GM23338 (cell line): ENCODE measurements around the gene ETFB.

Experiments
- CREB1 ChIP-seq: fragments of 250-450 bp; sonication (Bioruptor Pico); IDR thresholded peaks from 2 replicates; pipeline ENCODE4 v1.5.0; 2020; ENCODE audit warnings: low read depth, mild to moderate bottlenecking, moderate library complexity
- EZH2 ChIP-seq: fragments of 200-600 bp; sonication (generic); IDR thresholded peaks from one replicate; pipeline ENCODE4 v1.8.0; 2017; ENCODE audit warnings: antibody characterized with exemption, mild to moderate bottlenecking, low read depth; ENCODE audit not compliant: unreplicated experiment
- EZH2phosphoT487 ChIP-seq: fragments of 200-600 bp; sonication (generic); IDR thresholded peaks from one replicate; pipeline ENCODE4 v1.8.1; 2018; ENCODE audit warnings: antibody characterized with exemption; ENCODE audit not compliant: unreplicated experiment
- JUNB ChIP-seq: IDR thresholded peaks from one replicate; pipeline ENCODE4 v1.6.1; 2016; ENCODE audit warnings: antibody characterized with exemption; ENCODE audit not compliant: unreplicated experiment
- NANOG ChIP-seq: IDR thresholded peaks from 2 replicates; pipeline ENCODE4 v1.6.1; 2016; ENCODE audit warnings: antibody characterized with exemption, borderline replicate concordance
- POLR2AphosphoS5 ChIP-seq: IDR thresholded peaks from 2 replicates; pipeline ENCODE4 v1.6.1; 2016; ENCODE audit warnings: antibody characterized with exemption, low read depth
- STAT1 ChIP-seq: IDR thresholded peaks from one replicate; pipeline ENCODE4 v1.6.1; 2016; ENCODE audit warnings: antibody characterized with exemption; ENCODE audit not compliant: unreplicated experiment
- ZNF114 ChIP-seq: fragments of 250-450 bp; sonication (Bioruptor Pico); IDR thresholded peaks from 2 replicates; pipeline ENCODE4 v1.5.0; 2020; ENCODE audit warnings: mild to moderate bottlenecking, moderate library complexity
- ZNF331 ChIP-seq: fragments of 250-450 bp; sonication (Bioruptor Pico); IDR thresholded peaks from 2 replicates; pipeline ENCODE4 v1.5.0; 2020; ENCODE audit warnings: low read depth, mild to moderate bottlenecking, moderate library complexity
- TF ChIP-seq, protein P1 (sequence below), 2 experiments: fragments of 200-600 bp in 1 of 2; sonication (generic) in 1 of 2; conservative IDR thresholded peaks; 2 replicates each; pipeline versions ENCODE4 v1.5.1 to v1.6.1; 2016 to 2017; ENCODE audit warnings: antibody characterized with exemption in 2 of 2, low read depth in 2 of 2, mild to moderate bottlenecking in 2 of 2, moderate library complexity in 1 of 2
- TF ChIP-seq, protein P2 (sequence below): IDR thresholded peaks from one replicate; pipeline ENCODE4 v1.6.1; 2018; ENCODE audit warnings: antibody characterized with exemption; ENCODE audit not compliant: unreplicated experiment
- TF ChIP-seq, protein P3 (sequence below): fragments of 250-450 bp; sonication (Bioruptor Pico); IDR thresholded peaks from 2 replicates; pipeline ENCODE4 v1.5.0; 2020; ENCODE audit warnings: mild to moderate bottlenecking, moderate library complexity
- TF ChIP-seq, protein P4 (sequence below): IDR thresholded peaks from 2 replicates; pipeline ENCODE4 v1.6.1; 2016; ENCODE audit warnings: antibody characterized with exemption

DNA sequence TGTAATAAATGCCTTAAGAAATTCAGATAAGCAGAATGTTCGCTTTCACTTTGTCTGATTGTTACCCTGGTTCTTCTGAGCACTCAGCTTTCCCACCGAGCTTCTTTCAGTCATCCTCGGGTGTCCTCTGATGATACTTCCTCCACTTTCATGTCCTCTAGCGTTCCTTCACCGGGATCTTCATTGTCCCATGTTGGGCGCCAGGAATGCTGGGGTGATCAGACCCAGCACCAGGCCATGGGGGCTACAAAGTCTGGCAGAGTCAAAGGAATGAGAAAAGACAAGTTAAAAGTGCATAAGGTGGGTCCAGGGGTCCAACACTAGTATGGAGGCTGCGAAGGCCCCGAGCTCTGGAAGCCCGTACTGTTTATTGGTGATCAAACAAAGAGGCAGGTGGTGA, 35.9 kb upstream of the ETFB start:
- TF ChIP-seq, protein P1, sequence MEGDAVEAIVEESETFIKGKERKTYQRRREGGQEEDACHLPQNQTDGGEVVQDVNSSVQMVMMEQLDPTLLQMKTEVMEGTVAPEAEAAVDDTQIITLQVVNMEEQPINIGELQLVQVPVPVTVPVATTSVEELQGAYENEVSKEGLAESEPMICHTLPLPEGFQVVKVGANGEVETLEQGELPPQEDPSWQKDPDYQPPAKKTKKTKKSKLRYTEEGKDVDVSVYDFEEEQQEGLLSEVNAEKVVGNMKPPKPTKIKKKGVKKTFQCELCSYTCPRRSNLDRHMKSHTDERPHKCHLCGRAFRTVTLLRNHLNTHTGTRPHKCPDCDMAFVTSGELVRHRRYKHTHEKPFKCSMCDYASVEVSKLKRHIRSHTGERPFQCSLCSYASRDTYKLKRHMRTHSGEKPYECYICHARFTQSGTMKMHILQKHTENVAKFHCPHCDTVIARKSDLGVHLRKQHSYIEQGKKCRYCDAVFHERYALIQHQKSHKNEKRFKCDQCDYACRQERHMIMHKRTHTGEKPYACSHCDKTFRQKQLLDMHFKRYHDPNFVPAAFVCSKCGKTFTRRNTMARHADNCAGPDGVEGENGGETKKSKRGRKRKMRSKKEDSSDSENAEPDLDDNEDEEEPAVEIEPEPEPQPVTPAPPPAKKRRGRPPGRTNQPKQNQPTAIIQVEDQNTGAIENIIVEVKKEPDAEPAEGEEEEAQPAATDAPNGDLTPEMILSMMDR (conservative IDR thresholded peaks at IDR 0.05; ENCODE audit: low read depth in 2 of 2): no peak
- TF ChIP-seq, protein P2, sequence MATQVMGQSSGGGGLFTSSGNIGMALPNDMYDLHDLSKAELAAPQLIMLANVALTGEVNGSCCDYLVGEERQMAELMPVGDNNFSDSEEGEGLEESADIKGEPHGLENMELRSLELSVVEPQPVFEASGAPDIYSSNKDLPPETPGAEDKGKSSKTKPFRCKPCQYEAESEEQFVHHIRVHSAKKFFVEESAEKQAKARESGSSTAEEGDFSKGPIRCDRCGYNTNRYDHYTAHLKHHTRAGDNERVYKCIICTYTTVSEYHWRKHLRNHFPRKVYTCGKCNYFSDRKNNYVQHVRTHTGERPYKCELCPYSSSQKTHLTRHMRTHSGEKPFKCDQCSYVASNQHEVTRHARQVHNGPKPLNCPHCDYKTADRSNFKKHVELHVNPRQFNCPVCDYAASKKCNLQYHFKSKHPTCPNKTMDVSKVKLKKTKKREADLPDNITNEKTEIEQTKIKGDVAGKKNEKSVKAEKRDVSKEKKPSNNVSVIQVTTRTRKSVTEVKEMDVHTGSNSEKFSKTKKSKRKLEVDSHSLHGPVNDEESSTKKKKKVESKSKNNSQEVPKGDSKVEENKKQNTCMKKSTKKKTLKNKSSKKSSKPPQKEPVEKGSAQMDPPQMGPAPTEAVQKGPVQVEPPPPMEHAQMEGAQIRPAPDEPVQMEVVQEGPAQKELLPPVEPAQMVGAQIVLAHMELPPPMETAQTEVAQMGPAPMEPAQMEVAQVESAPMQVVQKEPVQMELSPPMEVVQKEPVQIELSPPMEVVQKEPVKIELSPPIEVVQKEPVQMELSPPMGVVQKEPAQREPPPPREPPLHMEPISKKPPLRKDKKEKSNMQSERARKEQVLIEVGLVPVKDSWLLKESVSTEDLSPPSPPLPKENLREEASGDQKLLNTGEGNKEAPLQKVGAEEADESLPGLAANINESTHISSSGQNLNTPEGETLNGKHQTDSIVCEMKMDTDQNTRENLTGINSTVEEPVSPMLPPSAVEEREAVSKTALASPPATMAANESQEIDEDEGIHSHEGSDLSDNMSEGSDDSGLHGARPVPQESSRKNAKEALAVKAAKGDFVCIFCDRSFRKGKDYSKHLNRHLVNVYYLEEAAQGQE: no peak
- no peak for TF ChIP-seq EZH2
- TF ChIP-seq STAT1: no peak
- TF ChIP-seq JUNB: no peak
- TF ChIP-seq EZH2phosphoT487: no peak
- no peak for TF ChIP-seq POLR2AphosphoS5
- no peak for TF ChIP-seq CREB1
- TF ChIP-seq ZNF114 (CRISPR knock-in tag): no peak
- no peak for TF ChIP-seq ZNF331
- TF ChIP-seq, protein P3, sequence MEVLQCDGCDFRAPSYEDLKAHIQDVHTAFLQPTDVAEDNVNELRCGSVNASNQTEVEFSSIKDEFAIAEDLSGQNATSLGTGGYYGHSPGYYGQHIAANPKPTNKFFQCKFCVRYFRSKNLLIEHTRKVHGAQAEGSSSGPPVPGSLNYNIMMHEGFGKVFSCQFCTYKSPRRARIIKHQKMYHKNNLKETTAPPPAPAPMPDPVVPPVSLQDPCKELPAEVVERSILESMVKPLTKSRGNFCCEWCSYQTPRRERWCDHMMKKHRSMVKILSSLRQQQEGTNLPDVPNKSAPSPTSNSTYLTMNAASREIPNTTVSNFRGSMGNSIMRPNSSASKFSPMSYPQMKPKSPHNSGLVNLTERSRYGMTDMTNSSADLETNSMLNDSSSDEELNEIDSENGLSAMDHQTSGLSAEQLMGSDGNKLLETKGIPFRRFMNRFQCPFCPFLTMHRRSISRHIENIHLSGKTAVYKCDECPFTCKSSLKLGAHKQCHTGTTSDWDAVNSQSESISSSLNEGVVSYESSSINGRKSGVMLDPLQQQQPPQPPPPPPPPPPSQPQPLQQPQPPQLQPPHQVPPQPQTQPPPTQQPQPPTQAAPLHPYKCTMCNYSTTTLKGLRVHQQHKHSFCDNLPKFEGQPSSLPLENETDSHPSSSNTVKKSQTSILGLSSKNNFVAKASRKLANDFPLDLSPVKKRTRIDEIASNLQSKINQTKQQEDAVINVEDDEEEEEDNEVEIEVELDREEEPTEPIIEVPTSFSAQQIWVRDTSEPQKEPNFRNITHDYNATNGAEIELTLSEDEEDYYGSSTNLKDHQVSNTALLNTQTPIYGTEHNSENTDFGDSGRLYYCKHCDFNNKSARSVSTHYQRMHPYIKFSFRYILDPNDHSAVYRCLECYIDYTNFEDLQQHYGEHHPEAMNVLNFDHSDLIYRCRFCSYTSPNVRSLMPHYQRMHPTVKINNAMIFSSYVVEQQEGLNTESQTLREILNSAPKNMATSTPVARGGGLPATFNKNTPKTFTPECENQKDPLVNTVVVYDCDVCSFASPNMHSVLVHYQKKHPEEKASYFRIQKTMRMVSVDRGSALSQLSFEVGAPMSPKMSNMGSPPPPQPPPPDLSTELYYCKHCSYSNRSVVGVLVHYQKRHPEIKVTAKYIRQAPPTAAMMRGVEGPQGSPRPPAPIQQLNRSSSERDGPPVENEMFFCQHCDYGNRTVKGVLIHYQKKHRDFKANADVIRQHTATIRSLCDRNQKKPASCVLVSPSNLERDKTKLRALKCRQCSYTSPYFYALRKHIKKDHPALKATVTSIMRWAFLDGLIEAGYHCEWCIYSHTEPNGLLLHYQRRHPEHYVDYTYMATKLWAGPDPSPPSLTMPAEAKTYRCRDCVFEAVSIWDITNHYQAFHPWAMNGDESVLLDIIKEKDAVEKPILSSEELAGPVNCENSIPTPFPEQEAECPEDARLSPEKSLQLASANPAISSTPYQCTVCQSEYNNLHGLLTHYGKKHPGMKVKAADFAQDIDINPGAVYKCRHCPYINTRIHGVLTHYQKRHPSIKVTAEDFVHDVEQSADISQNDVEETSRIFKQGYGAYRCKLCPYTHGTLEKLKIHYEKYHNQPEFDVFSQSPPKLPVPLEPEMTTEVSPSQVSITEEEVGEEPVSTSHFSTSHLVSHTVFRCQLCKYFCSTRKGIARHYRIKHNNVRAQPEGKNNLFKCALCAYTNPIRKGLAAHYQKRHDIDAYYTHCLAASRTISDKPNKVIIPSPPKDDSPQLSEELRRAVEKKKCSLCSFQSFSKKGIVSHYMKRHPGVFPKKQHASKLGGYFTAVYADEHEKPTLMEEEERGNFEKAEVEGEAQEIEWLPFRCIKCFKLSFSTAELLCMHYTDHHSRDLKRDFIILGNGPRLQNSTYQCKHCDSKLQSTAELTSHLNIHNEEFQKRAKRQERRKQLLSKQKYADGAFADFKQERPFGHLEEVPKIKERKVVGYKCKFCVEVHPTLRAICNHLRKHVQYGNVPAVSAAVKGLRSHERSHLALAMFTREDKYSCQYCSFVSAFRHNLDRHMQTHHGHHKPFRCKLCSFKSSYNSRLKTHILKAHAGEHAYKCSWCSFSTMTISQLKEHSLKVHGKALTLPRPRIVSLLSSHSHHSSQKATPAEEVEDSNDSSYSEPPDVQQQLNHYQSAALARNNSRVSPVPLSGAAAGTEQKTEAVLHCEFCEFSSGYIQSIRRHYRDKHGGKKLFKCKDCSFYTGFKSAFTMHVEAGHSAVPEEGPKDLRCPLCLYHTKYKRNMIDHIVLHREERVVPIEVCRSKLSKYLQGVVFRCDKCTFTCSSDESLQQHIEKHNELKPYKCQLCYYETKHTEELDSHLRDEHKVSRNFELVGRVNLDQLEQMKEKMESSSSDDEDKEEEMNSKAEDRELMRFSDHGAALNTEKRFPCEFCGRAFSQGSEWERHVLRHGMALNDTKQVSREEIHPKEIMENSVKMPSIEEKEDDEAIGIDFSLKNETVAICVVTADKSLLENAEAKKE: no peak
- TF ChIP-seq NANOG: no peak
- TF ChIP-seq, protein P4, sequence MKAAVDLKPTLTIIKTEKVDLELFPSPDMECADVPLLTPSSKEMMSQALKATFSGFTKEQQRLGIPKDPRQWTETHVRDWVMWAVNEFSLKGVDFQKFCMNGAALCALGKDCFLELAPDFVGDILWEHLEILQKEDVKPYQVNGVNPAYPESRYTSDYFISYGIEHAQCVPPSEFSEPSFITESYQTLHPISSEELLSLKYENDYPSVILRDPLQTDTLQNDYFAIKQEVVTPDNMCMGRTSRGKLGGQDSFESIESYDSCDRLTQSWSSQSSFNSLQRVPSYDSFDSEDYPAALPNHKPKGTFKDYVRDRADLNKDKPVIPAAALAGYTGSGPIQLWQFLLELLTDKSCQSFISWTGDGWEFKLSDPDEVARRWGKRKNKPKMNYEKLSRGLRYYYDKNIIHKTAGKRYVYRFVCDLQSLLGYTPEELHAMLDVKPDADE: no peak
